HG03354 (cell line): ENCODE measurements around the gene AGBL1.

Experiments used
- ATAC-seq: cut with Tn5 transposase; IDR thresholded peaks from one replicate; pipeline ENCODE4 v1.9.1; 2021; ENCODE audit warnings: mild to moderate bottlenecking; ENCODE audit not compliant: unreplicated experiment, poor library complexity, severe bottlenecking

AGBL1 gene

GRCh38 chr15:86300390-86301125, 220.9 kb downstream of the AGBL1 start:
- no peak for ATAC-seq

DNA sequence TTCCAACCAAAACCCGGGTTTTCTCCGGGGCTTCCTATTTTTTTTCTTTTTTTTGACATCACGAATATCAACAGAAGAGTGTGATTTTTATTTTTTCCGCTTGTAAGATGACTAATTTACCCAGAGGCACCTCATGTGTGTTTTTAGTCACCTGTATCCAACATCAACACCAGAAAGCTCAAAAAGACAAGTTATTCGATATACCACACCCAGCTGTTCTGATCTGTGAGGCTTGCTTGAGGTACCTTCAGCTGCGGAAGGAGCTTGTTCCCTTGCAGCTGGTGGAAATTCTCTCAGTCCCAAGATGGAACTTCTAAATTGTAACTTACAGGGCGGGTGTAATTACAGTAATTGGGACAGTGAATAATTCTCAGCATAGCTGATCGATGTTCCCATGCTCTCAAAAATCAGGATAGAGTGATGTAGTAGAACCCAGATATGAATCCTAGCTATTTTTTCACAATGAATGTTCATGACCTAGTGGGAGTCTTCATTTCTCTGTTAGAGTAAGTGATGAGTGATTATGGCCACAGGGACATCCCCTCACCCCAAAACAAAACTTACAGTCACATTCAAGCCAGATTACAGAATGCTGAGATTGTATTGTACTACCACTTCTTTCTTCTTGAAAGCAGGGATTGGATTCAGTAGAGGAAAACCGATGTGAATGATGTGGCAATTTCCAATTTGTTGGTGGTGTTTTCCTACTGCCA, 232.1 kb downstream of the AGBL1 start:
- ATAC-seq = no peak

GRCh38 chr15:86312486-86312885, 232.8 kb downstream of the AGBL1 start:
- no peak for ATAC-seq

DNA sequence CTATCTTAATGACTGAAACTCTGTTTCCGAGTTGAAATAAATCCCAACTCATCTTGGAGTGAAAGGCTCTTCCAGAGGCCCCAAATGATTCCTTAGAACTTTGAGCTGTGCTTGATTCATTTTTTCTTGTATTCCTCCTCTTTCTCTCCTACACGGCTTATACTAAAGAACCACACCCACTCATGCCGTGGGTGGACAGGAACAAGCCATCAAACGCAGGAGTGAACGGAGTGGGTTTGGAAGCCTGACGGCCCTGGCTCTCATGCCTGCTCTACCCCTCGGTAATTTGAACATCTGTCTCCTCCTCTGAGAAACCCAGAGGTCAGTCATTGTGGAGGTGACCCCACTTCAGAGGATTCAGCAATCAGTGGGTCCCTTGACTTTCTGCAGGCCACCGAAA, 236.5 kb downstream of the AGBL1 start:
- ATAC-seq = no peak

- no peak for ATAC-seq
Observed at GRCh38 chr15:86316726-86317383, 237.2 kb downstream of the AGBL1 start.

DNA sequence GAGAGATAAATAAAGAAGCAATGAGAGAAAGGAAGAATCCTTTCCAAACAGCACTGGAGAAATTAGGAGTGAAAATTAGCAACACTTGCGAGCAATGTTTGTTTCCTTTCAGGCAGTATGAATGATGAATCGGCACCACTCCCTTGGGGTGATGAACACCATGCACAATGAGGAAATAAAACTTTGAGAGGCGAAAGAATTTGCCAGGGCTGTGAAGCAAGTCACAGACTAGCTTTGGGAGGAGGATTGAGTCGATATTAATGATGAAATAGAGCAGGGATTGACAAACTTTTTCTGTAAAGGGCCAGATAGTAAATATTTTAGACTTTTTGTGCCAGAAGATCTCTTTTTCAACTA, 237.7 kb downstream of the AGBL1 start:
- ATAC-seq = no peak

DNA sequence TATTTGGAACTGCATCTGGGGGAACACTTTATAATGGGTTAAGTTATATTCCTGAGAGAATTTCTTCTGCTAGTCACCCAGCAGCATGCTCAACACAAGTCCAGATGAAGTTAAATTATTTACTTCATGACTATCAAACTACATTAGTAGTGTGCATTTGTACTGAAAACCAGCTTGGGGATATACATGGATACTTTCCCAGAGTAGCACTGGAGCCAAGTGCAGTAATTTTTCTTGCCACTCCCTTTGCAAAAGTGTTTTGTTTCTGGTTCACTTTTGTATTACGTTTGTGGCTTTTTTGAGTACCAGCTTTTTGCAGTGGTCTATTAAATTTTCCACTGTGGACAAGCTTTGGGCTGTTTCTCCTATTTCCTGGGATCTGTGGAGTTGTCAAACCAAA, 243.0 kb downstream of the AGBL1 start:
- no peak for ATAC-seq

GRCh38 chr15:86327230-86327865, 247.7 kb downstream of the AGBL1 start:
- ATAC-seq = no peak

DNA sequence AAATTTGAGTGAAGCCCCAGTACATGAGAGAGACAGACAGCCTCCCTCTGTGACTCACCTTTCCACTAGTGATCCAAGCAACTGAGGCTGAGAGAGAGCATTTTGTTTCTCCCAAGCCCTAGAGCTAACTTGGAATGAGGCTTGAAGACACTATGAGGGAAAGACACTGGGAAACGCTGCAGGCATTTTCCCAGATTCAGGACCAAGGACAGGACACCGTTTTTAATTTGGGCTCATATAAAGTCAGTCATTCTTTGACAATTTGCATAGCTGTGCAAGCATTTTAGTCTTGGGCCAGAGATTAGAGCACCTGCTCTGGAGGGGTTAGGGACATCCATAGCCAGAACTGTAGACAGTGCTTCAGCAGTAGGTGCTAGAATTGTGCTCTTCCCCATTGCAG, 249.0 kb downstream of the AGBL1 start:
- ATAC-seq = no peak

DNA sequence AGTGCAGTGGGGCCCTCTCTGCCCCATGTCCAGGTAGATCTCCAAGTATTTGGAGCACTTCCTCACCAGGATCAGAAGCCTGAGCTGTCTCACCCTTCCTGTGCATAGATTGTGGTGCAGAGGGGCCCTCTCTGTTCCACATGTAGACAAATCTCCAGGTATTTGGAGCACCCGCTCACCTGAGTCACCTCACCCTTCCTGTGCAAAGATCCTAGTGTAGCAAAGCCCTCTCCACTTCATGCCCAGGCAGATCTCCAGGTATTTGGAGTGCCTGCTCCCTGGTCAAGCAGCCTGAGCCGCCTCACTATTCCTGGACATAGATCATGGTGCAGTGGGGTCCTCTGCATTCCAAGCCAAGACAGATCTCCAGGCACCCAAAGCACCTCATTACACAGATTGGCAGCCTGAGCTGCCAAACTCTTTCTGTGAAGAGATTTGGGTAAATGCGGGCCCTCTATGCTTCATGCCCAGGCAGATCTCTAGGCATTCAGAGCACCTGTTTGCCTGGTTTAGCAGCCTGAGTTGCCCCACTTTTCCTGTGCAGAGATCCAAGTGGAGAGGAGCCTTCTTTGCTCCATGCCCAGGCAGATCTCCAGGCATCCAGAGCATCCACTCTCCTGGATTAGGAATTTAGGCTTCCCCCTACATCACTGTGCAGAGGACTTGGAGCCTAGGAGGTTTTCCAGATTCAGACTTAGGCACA, 249.8 kb downstream of the AGBL1 start:
- no peak for ATAC-seq

DNA sequence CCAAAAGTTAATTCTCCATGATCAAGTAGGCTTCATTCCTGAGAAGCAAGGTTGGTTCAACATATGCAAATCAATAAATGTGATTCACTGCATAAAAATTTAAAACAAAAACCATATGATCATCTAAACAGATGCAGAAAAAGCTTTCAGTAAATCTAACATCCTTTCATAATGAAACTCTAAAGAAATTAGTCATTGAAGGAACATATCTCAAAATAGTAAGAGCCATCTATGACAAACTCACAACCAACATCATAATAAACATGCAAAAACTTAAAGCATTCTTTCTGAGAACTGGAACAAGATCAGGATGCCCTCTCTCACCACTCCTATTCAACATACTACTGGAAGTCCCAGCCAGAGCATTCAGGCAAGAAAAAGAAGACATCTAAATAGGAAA, 254.1 kb downstream of the AGBL1 start:
- ATAC-seq = no peak

GRCh38 chr15:86336051-86336788, 256.5 kb downstream of the AGBL1 start:
- ATAC-seq = no peak

GRCh38 chr15:86337071-86337470, 257.4 kb downstream of the AGBL1 start:
- no peak for ATAC-seq

GRCh38 chr15:86347245-86347644, 267.6 kb downstream of the AGBL1 start:
- ATAC-seq = no peak

DNA sequence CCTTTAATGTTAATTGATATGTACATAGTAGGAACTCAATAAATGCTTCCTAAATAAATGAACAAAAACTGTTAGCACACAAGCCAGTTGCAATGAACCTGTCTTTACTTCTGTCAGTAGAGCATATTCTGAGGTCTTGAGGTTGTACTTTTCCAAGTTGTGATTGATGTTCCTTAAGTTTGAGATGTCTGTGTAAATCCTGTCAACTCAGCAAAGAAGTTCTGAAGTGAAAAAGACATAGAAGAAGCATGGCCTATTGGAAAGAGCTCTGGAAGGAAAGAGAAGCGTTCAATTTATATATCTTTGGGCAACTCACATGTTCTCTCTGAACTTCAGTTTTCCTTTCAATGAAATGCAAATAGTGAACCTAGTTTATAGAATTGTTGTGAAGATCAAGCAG, 269.9 kb downstream of the AGBL1 start:
- no peak for ATAC-seq

- no peak for ATAC-seq
Observed at GRCh38 chr15:86353213-86353612, 273.5 kb downstream of the AGBL1 start.

GRCh38 chr15:86355361-86355760, 275.7 kb downstream of the AGBL1 start:
- ATAC-seq = no peak

DNA sequence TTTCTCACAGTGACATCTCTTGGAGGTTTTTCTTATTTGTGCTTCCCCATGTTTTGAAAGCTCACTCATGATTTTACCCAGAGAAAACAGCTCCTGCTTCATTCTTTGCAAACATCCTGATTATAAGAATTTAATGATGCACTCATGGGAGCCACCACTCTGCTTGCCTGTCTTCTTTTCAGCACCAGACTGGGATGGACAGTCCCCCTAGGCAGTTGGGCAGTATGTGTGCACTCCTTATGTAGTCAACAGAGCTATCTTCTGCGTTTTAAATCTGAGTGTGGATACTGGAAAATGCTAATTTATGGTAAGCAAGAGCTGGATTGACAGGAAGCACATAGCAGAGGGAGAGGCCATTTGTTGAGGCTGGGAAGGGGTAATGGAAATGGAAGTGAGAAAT, 276.1 kb downstream of the AGBL1 start:
- ATAC-seq = no peak

DNA sequence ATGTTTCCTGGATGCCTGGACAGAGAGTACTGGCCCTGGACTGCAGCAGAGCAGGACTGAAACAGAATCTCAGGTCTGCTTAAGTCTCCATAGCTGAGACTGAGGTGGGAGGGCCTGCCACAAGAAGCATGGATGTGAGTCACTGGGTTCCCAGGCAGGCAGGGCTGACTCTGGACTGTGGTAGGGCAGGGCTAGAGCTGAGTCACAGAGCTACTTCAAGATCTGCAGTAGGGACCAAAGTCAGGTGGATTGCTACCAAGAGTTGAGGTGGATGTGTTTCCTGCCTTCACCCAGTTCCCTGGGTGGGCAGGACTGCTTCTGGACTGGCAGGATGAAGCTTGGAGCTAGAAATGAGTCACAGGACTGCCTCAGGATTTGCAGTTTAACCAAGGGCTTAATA, 282.9 kb downstream of the AGBL1 start:
- no peak for ATAC-seq
